ENCODE results near the gene ADGRD2.

ADGRD2 gene

DNA sequence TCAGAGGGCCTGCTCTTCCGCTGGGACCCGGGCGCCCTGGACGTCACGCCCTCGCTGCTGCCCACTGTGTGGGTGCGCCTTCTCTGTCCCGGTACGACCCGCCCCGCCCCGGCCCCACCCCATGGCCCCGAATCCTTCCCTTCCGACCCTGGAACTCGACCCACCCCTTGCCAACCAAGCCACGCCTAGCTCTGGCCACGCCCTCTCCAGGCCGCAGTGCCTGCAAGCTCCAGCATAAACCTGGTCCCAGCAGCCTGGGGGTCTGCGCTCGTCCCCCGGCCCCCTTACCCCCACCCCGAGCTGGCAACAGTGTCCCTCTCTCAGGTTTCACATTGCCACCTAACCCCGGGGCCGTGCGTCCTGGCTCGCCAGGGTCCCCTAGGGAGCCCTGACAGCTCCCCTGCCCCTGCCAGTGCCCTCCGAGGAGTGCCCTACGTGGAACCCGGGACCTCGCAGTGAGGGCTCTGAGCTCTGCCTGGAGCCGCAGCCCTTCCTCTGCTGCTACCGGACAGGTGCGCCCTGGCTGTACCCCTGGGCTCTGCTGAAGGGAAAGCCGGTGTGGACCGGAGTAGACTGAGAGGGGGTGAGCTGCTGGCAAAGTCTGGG lies 3.4 kb downstream of the ADGRD2 start:
- peak overlapping the region in 3 of 7 experiments; percentile 4 to 21 (median 19) for H3K4me3 ChIP-seq

DNA sequence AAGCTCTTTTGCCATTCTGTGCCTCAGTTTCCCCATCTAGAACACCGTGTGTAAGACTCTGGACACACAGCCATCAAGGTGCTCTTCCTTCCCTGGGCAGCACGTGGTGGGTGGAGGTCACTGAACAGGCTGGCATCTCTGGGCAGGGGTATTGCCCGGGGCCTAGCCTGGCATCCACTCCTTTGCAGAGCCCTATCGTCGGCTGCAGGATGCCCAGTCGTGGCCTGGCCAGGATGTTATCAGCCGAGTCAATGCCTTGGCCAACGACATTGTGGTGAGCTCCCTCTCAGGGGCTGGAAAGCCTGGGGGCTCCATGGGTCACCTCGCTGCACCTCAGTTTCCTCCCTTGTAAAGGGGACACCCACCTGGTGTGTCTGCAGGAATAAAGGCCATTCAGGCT lies 4.0 kb downstream of the ADGRD2 start:
- Histone ChIP-seq H3K4me3 (no peak overlapping the region), H3K27ac (no peak overlapping the region)

More for the DNA sequence above, 3.4 kb downstream of the ADGRD2 start:
- H3K27ac ChIP-seq, result no peak overlapping the region

DNA sequence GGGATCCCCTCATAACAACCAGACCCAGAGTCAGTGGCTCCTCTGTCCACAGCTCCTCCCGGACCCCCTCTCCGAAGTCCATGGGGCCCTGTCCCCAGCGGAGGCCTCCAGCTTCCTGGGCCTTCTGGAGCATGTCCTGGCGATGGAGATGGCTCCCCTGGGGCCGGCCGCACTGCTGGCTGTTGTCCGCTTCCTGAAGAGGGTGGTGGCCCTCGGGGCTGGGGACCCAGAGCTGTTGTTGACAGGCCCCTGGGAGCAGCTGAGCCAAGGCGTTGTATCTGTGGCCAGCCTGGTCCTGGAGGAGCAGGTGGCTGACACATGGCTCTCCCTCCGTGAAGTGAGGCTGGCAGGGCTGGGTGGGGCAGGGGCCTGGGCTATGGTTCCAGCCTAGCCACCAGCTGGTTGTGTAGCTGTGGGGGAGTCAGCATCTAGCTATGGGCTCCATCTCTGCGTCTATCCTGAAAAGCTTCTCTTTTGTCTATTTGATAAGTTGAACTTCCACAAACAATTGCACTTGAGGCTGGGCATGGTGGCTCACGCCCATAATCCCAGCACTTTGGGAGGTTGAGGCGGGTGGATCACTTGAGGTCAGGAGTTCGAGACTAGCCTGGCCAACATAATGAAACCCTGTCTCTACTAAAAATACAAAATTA lies 4.7 kb downstream of the ADGRD2 start:
- H3K27ac ChIP-seq, result no peak overlapping the region

DNA sequence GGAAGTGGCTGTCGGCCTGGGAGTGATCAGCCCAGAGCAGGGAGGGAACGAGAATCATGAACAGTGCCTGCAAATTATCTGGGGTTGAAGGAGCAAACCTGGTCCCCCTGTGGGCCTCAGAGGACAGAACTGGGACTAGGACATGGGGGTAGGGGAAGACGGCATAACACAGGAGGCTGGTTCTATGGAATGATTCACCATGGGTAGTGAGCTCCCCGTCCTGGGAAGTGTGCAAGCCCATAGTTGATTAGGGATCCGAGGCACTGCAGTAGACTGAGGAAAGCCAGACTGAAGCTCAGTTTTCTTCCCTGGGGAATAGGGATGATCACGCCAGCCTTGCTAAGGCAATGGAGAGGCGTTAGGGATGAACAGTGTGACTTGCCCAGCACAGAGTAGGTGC lies 5.6 kb downstream of the ADGRD2 start:
- H3K4me3 ChIP-seq, result no peak overlapping the region
- H3K27ac ChIP-seq, result no peak overlapping the region

More for the DNA sequence above, 4.7 kb downstream of the ADGRD2 start:
- no peak overlapping the region for H3K4me3 ChIP-seq

DNA sequence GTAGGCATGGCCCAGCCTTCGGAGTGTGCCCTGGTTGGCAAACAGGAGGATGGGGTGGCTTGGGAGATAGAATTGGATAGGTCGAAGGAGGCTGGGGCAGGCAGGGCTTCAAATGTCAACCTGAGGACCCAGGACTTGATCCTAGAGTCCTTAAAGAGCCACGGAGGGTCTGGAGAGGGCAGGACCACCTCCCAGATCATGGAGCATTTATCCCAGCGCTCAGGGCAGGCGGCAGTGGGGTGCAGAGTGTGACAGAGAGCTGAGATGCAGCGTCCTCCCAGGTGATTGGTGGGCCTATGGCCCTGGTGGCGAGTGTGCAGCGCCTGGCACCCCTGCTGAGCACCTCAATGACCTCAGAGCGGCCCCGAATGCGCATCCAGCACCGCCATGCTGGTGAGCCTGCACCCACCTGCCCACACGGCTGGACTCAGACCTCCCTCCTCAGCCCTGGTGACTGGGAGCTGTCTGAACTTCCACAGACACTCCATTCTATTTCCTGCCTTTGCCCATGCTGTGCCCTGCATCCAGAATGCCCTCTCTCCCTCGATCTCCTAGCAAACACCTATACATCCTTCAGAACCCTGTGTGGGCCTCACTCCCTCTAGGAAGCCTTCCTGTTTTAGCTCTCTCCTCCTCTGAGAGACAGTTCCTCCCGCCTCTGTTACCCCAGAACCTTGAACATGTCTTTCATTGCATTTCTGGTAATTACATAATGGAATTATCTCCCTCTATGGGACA lies 6.3 kb downstream of the ADGRD2 start:
- Histone ChIP-seq H3K4me3 (no peak overlapping the region), H3K27ac (no peak overlapping the region)

DNA sequence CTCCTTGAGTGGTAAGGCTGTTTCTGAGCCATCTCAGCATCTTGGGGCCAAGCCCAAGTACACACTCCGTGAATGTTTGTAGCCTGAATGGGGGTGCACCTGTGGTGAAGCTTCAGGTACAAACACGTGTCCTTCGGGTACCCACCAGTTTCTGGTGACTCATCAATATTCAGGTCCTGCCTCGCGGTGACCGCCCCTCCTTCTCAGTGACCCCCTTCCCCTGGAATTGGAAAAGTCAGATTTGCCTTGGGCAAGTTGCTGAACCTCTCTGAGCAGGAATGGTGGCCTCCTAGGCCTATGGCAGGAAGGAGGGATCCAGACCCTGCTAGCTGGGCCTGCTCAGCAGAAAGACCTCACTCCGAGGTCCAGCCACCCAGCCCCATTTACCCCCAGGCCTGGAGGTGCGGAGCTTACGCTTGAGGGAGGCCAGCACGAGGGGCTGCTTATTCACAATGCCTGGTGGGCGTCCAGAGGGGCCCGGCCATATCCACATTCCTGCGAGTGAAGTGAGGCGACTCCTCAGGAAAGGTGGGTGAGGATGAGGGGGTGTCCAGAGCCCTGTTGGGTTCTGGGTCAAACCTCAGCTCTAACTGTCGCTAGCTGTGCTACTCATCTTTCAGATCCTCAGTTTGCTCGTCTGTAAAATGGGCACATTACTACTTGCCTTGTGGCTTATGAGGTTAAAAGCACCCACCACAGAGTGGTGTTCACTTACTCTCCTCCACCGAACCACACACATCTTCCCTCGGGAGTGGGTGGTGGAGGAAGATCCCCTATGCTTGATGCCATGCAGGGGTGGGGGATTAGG lies 7.0 kb downstream of the ADGRD2 start:
- H3K4me3 ChIP-seq, result no peak overlapping the region
- H3K27ac ChIP-seq, result no peak overlapping the region

DNA sequence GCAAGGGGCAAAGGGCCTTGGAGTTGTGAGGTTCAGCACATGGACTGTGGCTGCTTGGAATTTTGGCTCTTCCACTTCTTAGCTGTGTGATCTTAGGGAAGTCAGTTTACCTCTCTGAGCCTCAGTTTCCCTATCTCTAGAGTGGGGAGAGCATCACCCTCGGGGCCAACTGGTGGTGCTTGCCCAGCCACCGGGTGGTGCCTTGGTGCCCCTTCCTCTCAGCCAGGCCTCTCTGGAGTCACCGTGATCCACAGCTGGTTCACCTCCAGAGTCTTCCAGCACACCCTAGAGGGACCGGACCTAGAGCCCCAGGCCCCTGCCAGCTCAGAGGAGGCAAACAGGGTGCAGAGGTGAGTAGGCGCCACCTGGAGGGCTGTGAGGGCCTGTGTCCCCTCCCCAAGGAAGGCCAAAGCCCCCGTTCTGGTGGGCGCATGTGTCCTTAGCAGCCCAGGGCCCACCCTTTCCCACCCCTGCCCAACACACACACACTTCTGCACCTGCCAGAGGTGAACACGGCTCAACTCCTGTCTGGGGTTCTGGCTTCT lies 7.7 kb downstream of the ADGRD2 start:
- Histone ChIP-seq H3K4me3 (no peak overlapping the region), H3K27ac (no peak overlapping the region)

DNA sequence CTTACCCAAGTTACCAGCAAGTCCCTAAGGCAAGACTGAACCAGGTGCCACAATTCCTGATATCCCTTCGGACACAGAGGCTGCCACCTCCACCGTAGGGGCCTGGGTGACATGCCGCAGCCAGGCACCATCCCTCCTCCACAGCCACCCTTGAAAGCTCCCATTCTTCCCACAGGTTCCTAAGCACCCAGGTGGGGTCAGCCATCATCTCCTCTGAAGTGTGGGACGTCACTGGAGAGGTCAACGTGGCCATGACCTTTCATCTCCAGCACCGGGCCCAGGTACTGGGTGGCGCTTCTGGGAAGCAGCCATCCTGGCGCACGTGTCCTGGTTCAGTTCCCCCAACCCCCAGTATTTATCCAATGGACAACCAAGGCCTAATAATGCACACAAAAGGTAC lies 8.2 kb downstream of the ADGRD2 start:
- Histone ChIP-seq H3K27ac (no peak overlapping the region), H3K4me3 (no peak overlapping the region)

DNA sequence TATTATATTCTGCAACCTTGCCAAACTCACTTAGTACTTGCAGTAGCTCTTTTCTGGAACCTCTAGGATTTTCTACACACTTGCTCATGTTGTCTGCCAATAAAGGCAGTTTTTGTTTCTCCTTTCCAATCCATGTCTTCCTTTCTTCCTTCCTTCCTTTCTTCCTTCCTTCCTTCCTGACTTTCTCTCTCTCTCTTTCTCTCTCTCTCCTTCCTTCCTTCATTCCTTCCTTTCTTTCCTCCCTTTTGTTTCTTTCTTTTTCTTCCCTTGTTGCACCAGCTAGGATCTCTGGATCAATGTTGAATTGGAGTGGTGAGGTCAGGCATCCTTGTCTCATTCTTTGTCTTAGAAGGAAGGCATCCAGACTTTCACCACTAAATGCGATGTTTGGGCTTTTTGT lies 12.5 kb downstream of the ADGRD2 start:
- H3K27ac ChIP-seq, result no peak overlapping the region

DNA sequence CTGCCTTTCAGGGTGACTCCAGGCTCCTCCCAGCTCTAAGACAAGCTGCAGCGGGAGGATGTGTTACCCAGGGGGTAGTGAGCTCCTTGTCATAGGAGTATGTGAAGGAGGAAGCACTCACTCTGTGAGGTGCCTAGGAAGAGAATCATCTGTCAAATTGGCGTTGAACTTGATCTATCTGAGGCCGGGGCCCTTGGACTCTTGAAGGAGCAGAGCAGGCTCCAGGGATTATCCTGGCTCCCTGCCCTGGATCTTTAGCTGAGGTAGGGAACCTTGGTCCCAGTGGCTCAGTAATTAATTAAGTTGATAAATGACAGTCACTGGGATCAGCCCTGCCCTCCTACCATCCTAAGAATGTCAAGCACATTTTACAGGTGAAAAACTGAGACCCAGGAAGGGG lies 15.5 kb downstream of the ADGRD2 start:
- no peak overlapping the region for H3K27ac ChIP-seq

More for the DNA sequence above, 12.5 kb downstream of the ADGRD2 start:
- no peak overlapping the region for H3K4me3 ChIP-seq

DNA sequence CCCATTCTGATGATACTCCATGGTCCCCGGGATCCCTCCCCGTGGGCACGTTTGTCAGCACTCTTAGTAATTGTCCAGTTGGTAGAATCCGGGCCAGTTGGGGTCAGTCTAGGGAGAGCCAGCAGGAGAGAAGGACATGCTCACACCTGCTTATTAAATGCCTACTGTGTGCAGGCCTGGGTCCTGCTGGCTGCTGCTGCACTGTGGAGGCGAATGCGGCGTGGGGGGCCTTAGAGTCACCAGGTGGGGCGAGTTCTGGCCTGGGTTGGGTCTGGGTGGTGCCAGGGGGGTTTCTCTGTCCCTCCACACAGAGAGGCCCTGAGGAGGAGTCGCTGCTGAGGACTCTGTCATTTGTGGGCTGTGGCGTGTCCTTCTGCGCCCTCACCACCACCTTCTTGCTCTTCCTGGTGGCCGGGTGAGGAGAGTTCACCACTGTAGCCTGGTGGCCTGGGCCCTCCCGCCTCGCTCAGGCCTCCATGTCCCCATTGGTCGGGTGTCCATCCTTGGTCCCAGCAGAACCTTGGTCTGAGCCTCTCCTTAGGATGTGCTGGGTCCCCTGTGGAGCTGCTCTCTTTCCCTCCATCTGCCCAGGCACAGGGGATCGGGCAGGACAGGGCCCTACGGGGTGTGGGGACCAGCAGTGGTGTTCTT lies 17.3 kb downstream of the ADGRD2 start:
- Histone ChIP-seq H3K27ac (no peak overlapping the region), H3K4me3 (no peak overlapping the region)

More for the DNA sequence above, 15.5 kb downstream of the ADGRD2 start:
- H3K4me3 ChIP-seq, result no peak overlapping the region

DNA sequence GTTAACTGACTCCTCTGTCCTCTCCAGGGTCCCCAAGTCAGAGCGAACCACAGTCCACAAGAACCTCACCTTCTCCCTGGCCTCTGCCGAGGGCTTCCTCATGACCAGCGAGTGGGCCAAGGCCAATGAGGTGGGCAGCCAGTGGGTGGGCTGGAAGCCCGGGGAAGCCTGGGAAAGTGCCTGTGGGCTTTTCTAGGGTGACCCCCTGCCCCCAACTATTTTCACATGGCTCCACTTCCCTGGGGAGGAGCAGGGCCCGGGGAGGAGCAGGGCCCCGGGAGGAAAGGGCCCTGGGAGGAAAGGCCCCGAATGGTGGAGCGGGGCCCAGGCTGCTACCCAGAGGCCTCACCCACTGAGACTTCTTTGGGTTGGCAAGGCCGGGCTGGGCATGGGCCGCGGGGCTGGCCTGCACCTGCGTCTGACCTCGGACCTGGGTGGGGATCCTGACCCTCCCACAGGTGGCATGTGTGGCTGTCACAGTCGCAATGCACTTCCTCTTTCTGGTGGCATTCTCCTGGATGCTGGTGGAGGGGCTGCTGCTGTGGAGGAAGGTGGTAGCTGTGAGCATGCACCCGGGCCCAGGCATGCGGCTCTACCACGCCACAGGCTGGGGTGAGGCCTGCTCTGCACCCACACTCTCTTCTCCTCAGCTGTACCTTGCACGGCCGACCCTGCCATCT lies 17.9 kb downstream of the ADGRD2 start:
- H3K27ac ChIP-seq, result no peak overlapping the region
- no peak overlapping the region for H3K4me3 ChIP-seq

DNA sequence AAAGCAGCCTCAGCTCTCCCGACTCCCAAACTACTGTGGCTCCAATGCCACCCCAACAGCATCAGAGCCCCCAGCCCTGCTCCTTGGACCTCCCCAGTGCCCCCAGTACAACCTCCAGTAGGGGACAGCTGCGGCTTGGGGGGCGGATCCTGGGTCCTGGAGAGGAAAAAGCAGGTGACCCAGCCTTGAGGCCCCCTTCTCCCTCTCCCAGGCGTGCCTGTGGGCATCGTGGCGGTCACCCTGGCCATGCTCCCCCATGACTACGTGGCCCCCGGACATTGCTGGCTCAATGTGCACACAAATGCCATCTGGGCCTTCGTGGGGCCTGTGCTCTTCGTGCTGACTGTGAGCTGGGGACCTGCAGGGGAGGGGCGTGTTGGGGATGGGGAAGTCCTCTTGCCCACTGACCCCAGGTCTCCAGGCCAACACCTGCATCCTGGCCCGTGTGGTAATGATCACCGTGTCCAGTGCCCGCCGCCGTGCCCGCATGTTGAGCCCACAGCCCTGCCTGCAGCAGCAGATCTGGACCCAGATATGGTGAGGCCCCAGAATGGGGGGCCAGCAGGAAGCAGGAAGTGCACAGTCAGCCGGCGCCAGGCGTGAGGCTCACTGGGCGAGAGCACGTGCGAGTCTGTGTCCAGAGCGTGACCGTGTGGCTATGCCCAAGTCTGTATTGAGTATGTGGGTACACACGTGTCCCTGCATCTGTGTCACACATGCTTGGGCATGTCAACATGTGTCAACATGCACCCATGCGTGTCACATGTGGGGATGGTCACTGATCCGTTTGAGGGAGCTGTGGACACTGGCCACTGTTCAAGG lies 19.0 kb downstream of the ADGRD2 start:
- no peak overlapping the region for H3K27ac ChIP-seq
- H3K4me3 ChIP-seq, result no peak overlapping the region

DNA sequence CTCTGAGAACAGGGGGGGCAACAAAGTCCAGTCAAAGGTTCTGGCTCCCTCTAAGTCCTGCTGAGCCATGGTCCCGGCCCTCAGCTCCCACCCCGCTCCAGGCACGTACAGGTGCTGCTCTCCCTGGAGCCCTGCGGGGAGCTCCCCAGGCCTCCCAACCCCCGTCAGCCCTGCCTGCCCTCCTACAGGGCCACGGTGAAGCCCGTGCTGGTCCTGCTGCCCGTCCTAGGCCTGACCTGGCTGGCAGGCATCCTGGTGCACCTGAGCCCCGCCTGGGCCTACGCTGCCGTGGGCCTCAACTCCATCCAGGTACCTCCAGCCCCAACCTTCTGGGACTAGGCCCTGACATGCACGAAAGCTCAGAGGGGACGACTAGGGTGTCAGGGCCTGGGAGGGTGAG lies 20.1 kb downstream of the ADGRD2 start:
- Histone ChIP-seq H3K27ac (no peak overlapping the region), H3K4me3 (no peak overlapping the region)

DNA sequence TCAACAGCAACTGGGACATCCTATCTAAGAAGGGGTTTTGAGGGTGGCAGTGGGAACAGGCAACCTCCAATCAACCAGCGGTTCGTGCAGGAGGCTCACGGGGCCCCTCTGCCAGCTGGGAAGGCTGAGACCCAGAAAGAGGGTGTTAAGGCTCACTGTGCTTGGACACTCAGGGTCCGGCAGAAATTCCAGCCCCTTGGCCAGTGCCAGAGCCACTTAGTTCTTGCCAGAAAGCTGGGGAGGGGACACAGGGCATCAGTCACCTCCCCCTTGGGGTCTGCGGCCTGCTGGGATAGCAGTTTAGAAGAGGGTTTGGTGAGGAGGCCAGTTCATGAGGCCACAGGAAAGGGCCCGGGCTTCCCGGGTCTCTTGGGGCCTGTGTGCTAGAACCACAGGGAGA lies 20.5 kb downstream of the ADGRD2 start:
- Histone ChIP-seq H3K4me3 (no peak overlapping the region), H3K27ac (no peak overlapping the region)

DNA sequence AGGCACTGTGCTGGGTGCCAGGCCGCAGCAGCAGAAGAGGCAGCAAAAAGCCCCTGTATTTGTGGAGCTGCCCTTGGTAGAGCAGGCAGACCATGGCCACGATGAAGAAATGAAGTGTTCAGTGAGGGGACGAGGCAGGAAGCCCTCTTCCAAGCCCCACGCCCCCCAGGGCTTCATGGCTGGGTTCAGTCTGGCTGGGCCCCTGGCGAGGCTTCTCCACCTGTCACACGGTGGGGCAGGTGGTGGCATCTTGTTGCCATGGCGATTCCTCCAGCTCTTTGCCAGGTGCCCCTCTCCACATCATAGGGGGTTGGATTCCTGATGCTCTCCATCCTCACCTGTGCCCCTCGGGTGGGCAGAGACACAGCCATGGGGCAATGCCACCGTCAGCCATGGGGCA lies 21.5 kb downstream of the ADGRD2 start:
- H3K27ac ChIP-seq, result no peak overlapping the region
- no peak overlapping the region for H3K4me3 ChIP-seq

DNA sequence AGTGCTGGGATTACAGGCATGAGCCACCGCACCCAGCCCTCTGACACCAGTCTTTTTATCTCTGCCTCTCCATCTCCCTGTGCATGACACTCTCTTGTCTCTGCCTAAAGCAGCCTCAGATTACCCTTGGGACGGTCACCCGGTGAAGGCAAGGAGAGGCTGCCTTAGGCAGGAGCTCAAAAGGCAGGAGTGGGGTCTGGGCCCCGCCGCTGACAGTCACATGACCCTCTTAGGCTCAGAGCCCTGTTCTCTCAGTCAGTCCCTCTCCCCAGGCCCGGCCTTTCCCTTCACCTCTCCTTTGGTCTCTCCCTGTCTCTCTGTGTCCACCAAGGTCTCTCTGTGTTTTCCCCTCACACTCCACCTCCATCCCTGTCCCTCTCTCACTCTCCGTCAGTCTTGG lies 22.5 kb downstream of the ADGRD2 start:
- H3K4me3 ChIP-seq, result no peak overlapping the region
- no peak overlapping the region for H3K27ac ChIP-seq

DNA sequence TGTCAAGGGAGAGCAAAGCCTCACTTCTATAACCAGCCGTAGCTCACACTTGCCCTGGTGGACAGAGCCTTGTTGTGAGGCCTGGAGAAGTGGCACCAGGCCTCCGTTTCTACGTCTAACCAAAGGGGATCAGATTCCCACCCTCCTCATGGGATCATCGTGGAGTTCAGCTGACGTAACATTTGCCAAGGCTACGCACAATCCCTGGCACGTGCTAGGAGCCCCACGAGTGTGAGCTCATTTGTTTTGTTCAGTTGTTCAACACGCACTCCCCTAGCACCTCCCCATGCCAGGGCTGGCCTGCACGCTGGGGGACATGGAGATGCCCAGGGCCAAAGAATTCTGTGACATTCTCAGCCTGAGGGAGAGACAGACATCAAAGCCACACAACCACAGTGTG lies 23.1 kb downstream of the ADGRD2 start:
- H3K27ac ChIP-seq, result no peak overlapping the region
- no peak overlapping the region for H3K4me3 ChIP-seq
